ENCODE results near the gene TAF1.

TAF1 gene

GRCh38 chrX:71514367-71515037 lies 148.3 kb downstream of the TAF1 start:
- DNase-seq, result no peak

DNA sequence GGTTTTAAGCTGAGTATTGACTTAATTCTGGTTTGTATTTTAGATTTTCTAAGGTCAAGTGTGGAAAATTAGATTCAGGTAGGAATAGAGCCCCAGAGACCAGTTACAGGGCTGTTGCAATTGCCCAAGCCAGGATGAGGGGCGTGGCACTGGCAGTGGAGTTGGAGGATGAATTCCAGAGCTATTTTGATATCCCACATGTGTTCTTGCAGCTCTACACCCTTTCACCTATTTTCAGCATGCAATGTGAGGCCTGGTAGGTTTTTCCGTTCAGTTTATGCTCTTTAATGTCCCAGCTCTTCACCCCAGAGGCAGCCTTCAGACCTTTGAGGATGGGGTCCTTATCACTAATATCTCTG lies 148.9 kb downstream of the TAF1 start:
- DNase-seq, result no peak
